ENCODE measurements around the gene KIR3DL2.
"Not testable (repeated sequence)": the region's sequence is repeated elsewhere in the genome, so short reads cannot be mapped to it uniquely, and the experiment has no call there.

DNA sequence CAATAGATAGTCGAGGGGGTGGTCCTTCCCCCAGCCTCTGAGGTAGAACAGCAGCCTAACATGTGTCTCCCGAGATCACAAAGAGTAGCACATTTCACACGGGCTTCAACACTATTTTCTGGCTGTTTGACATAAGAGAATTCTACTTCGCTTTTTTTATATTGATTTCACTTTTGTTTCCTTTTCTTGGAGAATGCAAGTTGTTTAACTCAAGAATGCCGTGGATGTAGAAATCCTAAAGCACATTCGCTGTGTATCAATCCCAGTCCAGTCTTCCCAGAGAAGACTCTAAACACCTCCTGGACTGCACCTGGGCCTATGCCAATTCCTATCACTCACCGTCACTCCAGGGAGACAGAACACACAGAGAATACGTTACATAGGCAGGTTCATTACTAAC, 22.2 kb upstream of the KIR3DL2 start:
- TF ChIP-seq, protein P1, sequence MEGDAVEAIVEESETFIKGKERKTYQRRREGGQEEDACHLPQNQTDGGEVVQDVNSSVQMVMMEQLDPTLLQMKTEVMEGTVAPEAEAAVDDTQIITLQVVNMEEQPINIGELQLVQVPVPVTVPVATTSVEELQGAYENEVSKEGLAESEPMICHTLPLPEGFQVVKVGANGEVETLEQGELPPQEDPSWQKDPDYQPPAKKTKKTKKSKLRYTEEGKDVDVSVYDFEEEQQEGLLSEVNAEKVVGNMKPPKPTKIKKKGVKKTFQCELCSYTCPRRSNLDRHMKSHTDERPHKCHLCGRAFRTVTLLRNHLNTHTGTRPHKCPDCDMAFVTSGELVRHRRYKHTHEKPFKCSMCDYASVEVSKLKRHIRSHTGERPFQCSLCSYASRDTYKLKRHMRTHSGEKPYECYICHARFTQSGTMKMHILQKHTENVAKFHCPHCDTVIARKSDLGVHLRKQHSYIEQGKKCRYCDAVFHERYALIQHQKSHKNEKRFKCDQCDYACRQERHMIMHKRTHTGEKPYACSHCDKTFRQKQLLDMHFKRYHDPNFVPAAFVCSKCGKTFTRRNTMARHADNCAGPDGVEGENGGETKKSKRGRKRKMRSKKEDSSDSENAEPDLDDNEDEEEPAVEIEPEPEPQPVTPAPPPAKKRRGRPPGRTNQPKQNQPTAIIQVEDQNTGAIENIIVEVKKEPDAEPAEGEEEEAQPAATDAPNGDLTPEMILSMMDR (conservative IDR thresholded peaks at IDR 0.05; ENCODE audit: low read length): not testable (repeated sequence)
- TF ChIP-seq EZH2phosphoT487 (IDR thresholded peaks at IDR 0.05; ENCODE audit: borderline replicate concordance): not testable (repeated sequence)
